GM12873 (cell line): ENCODE measurements around the gene RIMBP3B.
"Not testable (repeated sequence)": the region's sequence is repeated elsewhere in the genome, so short reads cannot be mapped to it uniquely, and the experiment has no call there.

ENCODE experiments used
- CTCF ChIP-seq: IDR thresholded peaks from 2 replicates; pipeline ENCODE4 v1.5.1; 2012; ENCODE audit warnings: low read depth, mild to moderate bottlenecking, moderate library complexity, low read length, control low read depth; ENCODE audit not compliant: insufficient read depth; ENCODE audit errors: missing control alignments

RIMBP3B gene, protein sequence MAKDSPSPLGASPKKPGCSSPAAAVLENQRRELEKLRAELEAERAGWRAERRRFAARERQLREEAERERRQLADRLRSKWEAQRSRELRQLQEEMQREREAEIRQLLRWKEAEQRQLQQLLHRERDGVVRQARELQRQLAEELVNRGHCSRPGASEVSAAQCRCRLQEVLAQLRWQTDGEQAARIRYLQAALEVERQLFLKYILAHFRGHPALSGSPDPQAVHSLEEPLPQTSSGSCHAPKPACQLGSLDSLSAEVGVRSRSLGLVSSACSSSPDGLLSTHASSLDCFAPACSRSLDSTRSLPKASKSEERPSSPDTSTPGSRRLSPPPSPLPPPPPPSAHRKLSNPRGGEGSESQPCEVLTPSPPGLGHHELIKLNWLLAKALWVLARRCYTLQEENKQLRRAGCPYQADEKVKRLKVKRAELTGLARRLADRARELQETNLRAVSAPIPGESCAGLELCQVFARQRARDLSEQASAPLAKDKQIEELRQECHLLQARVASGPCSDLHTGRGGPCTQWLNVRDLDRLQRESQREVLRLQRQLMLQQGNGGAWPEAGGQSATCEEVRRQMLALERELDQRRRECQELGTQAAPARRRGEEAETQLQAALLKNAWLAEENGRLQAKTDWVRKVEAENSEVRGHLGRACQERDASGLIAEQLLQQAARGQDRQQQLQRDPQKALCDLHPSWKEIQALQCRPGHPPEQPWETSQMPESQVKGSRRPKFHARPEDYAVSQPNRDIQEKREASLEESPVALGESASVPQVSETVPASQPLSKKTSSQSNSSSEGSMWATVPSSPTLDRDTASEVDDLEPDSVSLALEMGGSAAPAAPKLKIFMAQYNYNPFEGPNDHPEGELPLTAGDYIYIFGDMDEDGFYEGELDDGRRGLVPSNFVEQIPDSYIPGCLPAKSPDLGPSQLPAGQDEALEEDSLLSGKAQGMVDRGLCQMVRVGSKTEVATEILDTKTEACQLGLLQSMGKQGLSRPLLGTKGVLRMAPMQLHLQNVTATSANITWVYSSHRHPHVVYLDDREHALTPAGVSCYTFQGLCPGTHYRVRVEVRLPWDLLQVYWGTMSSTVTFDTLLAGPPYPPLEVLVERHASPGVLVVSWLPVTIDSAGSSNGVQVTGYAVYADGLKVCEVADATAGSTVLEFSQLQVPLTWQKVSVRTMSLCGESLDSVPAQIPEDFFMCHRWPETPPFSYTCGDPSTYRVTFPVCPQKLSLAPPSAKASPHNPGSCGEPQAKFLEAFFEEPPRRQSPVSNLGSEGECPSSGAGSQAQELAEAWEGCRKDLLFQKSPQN (N-terminal part only)

DNA sequence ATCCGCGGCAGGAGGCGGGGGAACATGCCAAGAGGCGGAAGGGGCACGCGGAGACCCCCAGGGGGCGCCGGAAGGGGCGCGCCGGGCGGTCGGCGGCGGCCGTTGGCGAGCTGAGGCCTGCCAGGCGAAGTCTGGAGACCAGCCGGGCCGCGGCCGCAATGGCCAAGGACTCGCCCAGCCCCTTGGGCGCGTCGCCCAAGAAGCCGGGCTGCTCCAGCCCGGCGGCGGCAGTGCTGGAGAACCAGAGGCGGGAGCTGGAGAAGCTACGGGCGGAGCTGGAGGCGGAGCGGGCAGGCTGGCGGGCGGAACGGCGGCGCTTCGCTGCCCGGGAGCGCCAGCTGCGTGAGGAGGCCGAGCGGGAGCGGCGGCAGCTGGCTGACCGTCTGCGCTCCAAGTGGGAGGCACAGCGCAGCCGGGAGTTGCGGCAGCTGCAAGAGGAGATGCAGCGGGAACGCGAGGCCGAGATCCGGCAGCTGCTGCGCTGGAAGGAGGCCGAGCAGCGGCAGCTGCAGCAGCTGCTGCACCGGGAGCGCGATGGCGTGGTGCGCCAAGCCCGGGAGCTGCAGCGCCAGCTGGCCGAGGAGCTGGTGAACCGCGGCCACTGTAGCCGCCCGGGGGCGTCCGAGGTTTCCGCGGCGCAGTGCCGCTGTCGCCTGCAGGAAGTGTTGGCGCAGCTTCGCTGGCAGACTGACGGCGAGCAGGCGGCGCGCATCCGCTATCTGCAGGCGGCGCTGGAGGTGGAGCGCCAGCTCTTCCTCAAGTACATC lies at the start of gene RIMBP3B:
TSS of gene RIMBP3B (plus strand) at position 51 of the 767 bp plus-strand sequence. CDS start at position 159, 108 bp downstream.
- not testable (repeated sequence) for TF ChIP-seq CTCF

DNA sequence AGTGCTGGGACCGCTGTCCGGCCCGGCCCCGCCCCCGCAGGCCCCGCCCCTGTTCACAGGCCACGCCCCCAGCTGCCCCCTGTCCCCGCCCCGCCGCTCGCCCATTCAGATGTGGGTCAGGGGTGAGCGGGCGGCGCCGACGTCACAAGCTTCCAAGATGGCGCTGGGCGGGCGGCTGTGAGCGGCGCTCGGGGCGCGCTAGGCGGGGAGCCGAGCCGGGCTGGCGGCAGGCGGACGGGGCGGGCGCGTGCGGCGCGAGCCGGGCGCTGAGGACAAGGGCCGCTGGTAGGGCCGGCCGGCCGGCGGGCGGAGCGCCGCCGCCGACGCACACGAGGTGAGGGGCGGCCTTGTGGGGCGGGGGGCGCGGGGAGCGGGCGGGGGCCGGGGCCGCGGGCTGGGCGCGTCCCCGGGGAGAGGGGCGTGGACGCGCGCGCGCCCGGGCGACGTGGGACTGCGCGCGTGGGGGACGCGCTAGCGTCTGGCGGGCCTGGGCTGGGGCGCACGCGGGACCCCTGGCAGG lies 33.7 kb downstream of the RIMBP3B start, which contains the start of gene HIC2:
TSS of gene HIC2 (plus strand) at position 145 of the 520 bp plus-strand sequence. CDS start 25,461 bp downstream, outside the sequence.
- not testable (repeated sequence) for TF ChIP-seq CTCF
